ENCODE measurements around the gene NPPC. TPM values are rescaled to one million over a fixed set of nuclear protein-coding genes. Genes with fewer than 3 reads are reported as not detected.
A peak's percentile ranks its signal among the peaks of the same experiment; 100 is the strongest.

Gene NPPC
- total and polyA plus RNA-seq, 10 of the 15 experiments (the other 5 are each of a cell fraction or from before 2014, with no cell fraction given) = 0.15 TPM; not detected in 9

DNA sequence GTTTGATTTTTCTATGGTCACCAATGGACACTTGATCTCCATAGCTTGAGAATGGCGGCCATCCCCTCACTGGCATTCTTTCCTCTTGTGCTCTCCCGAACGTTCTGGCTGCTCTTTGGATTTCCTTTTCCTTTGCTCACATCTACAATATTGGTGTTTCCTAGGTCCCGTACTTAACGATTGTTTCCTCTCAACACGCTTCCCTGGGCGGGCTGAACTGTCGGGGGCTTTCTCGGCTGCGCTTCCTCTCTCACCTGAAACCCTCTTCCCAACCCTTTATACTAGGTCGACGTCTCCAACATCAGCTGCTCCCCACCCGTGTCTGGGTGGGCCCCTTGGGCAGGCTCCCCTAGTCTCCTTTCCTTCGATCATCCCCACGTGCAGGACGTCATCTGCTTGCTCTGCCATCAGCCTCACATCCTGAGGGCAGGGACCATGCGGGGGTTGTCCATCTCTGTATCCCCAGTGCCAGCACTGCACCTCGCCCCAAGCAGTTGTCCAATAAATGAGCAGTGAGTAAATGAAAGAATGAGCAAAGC lies 34.7 kb upstream of the NPPC start:
- intact Hi-C loops (cut with micrococcal nuclease; ENCODE audit: unreplicated experiment) = no loop called here
- H3K4me3 ChIP-seq = peak overlapping the region; percentile 100
- H3K36me3 ChIP-seq (ENCODE audit: control insufficient read depth in 2 of 2, insufficient read depth in 2 of 2, low read length in 1 of 2) = no peaks in the 10 kb centered on the region
- DNase-seq (ENCODE audit: low read depth, low spot score) = no peak
- peak; percentile 90 for TF ChIP-seq MLLT1 (IDR thresholded peaks at IDR 0.05)
- no peak for TF ChIP-seq MTA2 (IDR thresholded peaks at IDR 0.05; ENCODE audit: low read depth)
- ChIA-PET CTCF (no interaction called here), RAD21 (ENCODE audit: unreplicated experiment) (no interaction called here), SMC1A (ENCODE audit: uncharacterized antibody, unreplicated experiment) (interaction anchor here (0.6 to 1.3 kb wide), 2 partner anchors 12 to 284 kb away, joined by 3 read pairs; no protein-coding TSS in a partner anchor), POLR2A (interaction anchor here (0.5 kb wide), 1 partner anchor 15 kb away, joined by 4 read pairs; no protein-coding TSS in a partner anchor)
- in situ Hi-C loops (cut with MboI) = no loop called here
- peak overlapping the region; percentile 83 for H3K9ac ChIP-seq (ENCODE audit: control insufficient read depth, insufficient read depth, low read length)
- H3K79me2 ChIP-seq (ENCODE audit: control insufficient read depth, insufficient read depth, low read length) = peaks cover 16% of the 10 kb centered on the region
- H3K4me1 ChIP-seq (ENCODE audit: control insufficient read depth, insufficient read depth, low read length) = peaks cover 3% of the 10 kb centered on the region; the same call in 1 of the 2 replicates
- 66% methylated on average over 18 of the region's 18 CpGs for WGBS (ENCODE audit: insufficient coverage, insufficient replicate concordance, low lambda C conversion rate, missing lambda C conversion rate)
- FAIRE-seq = no peak
- peak overlapping the region; percentile 58 for H3K27ac ChIP-seq (ENCODE audit: control insufficient read depth, insufficient read depth)
- peak overlapping the region; percentile 86 for H3K4me2 ChIP-seq (ENCODE audit: control insufficient read depth, insufficient read depth)
- no peaks in the 10 kb centered on the region for H4K20me1 ChIP-seq (ENCODE audit: control insufficient read depth, insufficient read depth)
- no peaks in the 10 kb centered on the region for H3K9me3 ChIP-seq (replicated peaks; ENCODE audit: control insufficient read depth, insufficient read depth, low read length)
- H2AFZ ChIP-seq (ENCODE audit: control insufficient read depth, low read depth, low read length) = peak overlapping the region; percentile 94
- no peaks in the 10 kb centered on the region for H3K27me3 ChIP-seq (replicated peaks in 1 of 2; ENCODE audit: control insufficient read depth in 2 of 2, insufficient read depth in 2 of 2, low read length in 1 of 2)
- no peak; the same call in 1 of the 3 replicates for ATAC-seq
- TSS peak; percentile 98 for BruUV-seq (replicated peaks)

DNA sequence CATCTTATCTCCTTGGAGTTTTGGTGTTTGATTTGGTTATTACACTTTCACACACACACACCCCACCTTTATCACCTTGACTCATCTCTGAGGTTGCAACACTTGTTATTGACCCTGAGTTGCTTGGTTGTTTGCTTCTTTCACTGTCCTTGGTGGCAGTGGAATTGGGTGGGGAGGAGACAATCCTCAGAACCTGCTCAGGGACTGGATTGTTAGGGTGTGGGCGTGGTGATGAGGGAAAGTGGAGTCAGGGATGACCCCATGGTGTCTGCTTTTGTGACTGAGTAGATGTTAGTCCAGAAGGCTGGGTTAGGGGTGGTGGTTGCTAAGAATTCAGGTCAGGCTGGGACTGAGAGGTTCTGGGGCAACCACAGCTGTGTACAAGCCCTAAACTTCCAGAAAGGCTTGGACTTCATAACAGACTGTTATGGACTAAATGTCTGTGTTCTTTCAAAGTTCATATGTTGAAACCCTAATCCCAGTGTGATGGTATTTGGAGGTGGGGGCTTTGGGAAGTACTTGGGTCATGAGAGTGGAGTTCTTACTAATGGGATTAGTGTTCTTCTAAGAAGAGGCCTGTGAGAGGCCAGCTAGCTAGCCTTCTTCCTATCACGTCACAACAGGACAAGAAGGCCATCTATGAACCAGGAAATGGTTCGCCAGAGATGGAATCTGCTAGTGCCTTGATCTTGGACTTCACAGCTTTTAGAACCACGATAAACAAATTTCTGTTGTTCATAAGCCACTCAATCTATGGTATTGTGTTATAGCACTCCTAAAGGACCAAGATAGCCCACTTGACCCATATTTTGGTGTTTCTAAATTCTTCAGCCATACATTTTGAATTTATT lies 31.9 kb upstream of the NPPC start:
- Histone ChIP-seq H3K4me2 (ENCODE audit: control insufficient read depth, insufficient read depth) (no peak overlapping the region), H3K4me3 (no peak overlapping the region), H3K9me3 (replicated peaks; ENCODE audit: control insufficient read depth, insufficient read depth, low read length) (no peaks in the 10 kb centered on the region), H4K20me1 (ENCODE audit: control insufficient read depth, insufficient read depth) (no peaks in the 10 kb centered on the region), H3K27me3 (replicated peaks in 1 of 2; ENCODE audit: control insufficient read depth in 2 of 2, insufficient read depth in 2 of 2, low read length in 1 of 2) (no peaks in the 10 kb centered on the region; a peak in 1 of 4 replicates), H3K36me3 (ENCODE audit: control insufficient read depth in 2 of 2, insufficient read depth in 2 of 2, low read length in 1 of 2) (no peaks in the 10 kb centered on the region), H3K9ac (ENCODE audit: control insufficient read depth, insufficient read depth, low read length) (no peak overlapping the region), H3K79me2 (ENCODE audit: control insufficient read depth, insufficient read depth, low read length) (peaks cover 12% of the 10 kb centered on the region), H3K4me1 (ENCODE audit: control insufficient read depth, insufficient read depth, low read length) (peaks cover 3% of the 10 kb centered on the region; the same call in 1 of the 2 replicates), H3K27ac (ENCODE audit: control insufficient read depth, insufficient read depth) (no peak overlapping the region), H2AFZ (ENCODE audit: control insufficient read depth, low read depth, low read length) (no peak overlapping the region)
- intact Hi-C loops (cut with micrococcal nuclease; ENCODE audit: unreplicated experiment) = no loop called here
- BruUV-seq (replicated peaks) = no TSS peak
- FAIRE-seq (no peak), ATAC-seq (no peak), DNase-seq (ENCODE audit: low read depth, low spot score) (no peak)
- RAD21 ChIA-PET (ENCODE audit: unreplicated experiment) = no interaction called here
- SMC1A ChIA-PET (ENCODE audit: uncharacterized antibody, unreplicated experiment) = no interaction called here
- POLR2A ChIA-PET = no interaction called here
- WGBS (ENCODE audit: insufficient coverage, insufficient replicate concordance, low lambda C conversion rate, missing lambda C conversion rate) = 39% methylated on average over 4 of the region's 4 CpGs
- CTCF ChIA-PET = no interaction called here
- in situ Hi-C loops (cut with MboI) = no loop called here
- TF ChIP-seq, protein P1, sequence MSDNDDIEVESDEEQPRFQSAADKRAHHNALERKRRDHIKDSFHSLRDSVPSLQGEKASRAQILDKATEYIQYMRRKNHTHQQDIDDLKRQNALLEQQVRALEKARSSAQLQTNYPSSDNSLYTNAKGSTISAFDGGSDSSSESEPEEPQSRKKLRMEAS (IDR thresholded peaks at IDR 0.05; ENCODE audit: low read depth, low read length) = no peak
- no peak for TF ChIP-seq MTA3 (IDR thresholded peaks at IDR 0.05; ENCODE audit: borderline replicate concordance, low read length)
- no peak for TF ChIP-seq EGR1 (IDR thresholded peaks at IDR 0.05; ENCODE audit: borderline replicate concordance in 1 of 2, low read depth in 2 of 2, low read length in 2 of 2)
- TF ChIP-seq RB1 (IDR thresholded peaks at IDR 0.05; ENCODE audit: borderline replicate concordance) = no peak
- TF ChIP-seq ZBTB11 (CRISPR knock-in tag; IDR thresholded peaks at IDR 0.05) = no peak
